Ramos (cell line): Measurements from ENCODE around the gene BRD1.

ENCODE experiments used
- in situ Hi-C: fragments of 300-500 bp; cut with MboI; formaldehyde crosslinking; loops from one replicate; pipeline ENCODE4 v1.14.3; 2022; ENCODE audit warnings: low sequenced_read_pairs; ENCODE audit not compliant: unreplicated experiment

The BRD1 gene

GRCh38 chr22:49827853-49828598 is at the start of gene BRD1:
Gene BRD1 (minus strand): TSS chr22:49827873. CDS start chr22:49824317, 3,556 bp downstream.
- in situ Hi-C loops: no loop called here

- in situ Hi-C loops: no loop called here
Observed at GRCh38 chr22:49873228-49873940, 45.7 kb upstream of the BRD1 start.

- in situ Hi-C loops: no loop called here
Observed at GRCh38 chr22:49872347-49872746, 44.7 kb upstream of the BRD1 start.

- in situ Hi-C loops: no loop called here
Observed at GRCh38 chr22:49871482-49871881, 43.8 kb upstream of the BRD1 start.

- in situ Hi-C loops: no loop called here
Observed at GRCh38 chr22:49869845-49870712, 42.4 kb upstream of the BRD1 start.

GRCh38 chr22:49869086-49869830 is 41.6 kb upstream of the BRD1 start:
- in situ Hi-C loops: no loop called here

- in situ Hi-C loops: no loop called here
Observed at GRCh38 chr22:49867303-49868265, 39.9 kb upstream of the BRD1 start.

GRCh38 chr22:49866646-49867045 is 39.0 kb upstream of the BRD1 start:
- in situ Hi-C loops: no loop called here

GRCh38 chr22:49866134-49866533 is 38.5 kb upstream of the BRD1 start:
- in situ Hi-C loops: no loop called here

- in situ Hi-C loops: no loop called here
Observed at GRCh38 chr22:49865156-49865555, 37.5 kb upstream of the BRD1 start.

GRCh38 chr22:49863931-49864330 is 36.3 kb upstream of the BRD1 start:
- in situ Hi-C loops: no loop called here

- in situ Hi-C loops: no loop called here
Observed at GRCh38 chr22:49862496-49862776, 34.8 kb upstream of the BRD1 start.

- in situ Hi-C loops: no loop called here
Observed at GRCh38 chr22:49861642-49862495, 34.2 kb upstream of the BRD1 start.

GRCh38 chr22:49858827-49859226 is 31.2 kb upstream of the BRD1 start:
- in situ Hi-C loops: no loop called here

GRCh38 chr22:49856766-49857618 is 29.3 kb upstream of the BRD1 start:
- in situ Hi-C loops: no loop called here

- in situ Hi-C loops: no loop called here
Observed at GRCh38 chr22:49856343-49856742, 28.7 kb upstream of the BRD1 start.

GRCh38 chr22:49855251-49855911 is 27.7 kb upstream of the BRD1 start:
- in situ Hi-C loops: no loop called here
